ENCODE results near the gene YY1.

YY1 gene
- 127 to 185 (median 173) reads per million in 3 donors for total RNA-seq

GRCh38 chr14:100238419-100239210, at the start of gene YY1:
YY1 (plus strand) TSS chr14:100239144; CDS start chr14:100239245, 101 bp downstream.
- no peaks in the 10 kb centered on the region for H3K9me3 ChIP-seq (ENCODE audit: control insufficient read depth, low read length)
- peaks cover 25% of the 10 kb centered on the region for H3K4me1 ChIP-seq (ENCODE audit: control insufficient read depth, insufficient read depth, low read length, poor library complexity, severe bottlenecking)
- H3K27me3 ChIP-seq (replicated peaks; ENCODE audit: control insufficient read depth, insufficient read depth, low read length, poor library complexity, severe bottlenecking) = no peaks in the 10 kb centered on the region
- H3K4me3 ChIP-seq (ENCODE audit: insufficient read depth, low read depth, low read length, poor library complexity, severe bottlenecking) = peak within 1 kb of the TSS; percentile 98
- peak; percentile 99 for DNase-seq
- H3K27ac ChIP-seq (ENCODE audit: insufficient read depth, low read length, poor library complexity, severe bottlenecking) = peak within 1 kb of the TSS; percentile 92
- no peaks in the 10 kb centered on the region for H3K36me3 ChIP-seq (ENCODE audit: control insufficient read depth, insufficient read depth, low read length)

- H3K27ac ChIP-seq (ENCODE audit: insufficient read depth, low read length, poor library complexity, severe bottlenecking) = no peak overlapping the region
- no peak overlapping the region for H3K4me3 ChIP-seq (ENCODE audit: insufficient read depth, low read depth, low read length, poor library complexity, severe bottlenecking)
- peaks cover 12% of the 10 kb centered on the region for H3K4me1 ChIP-seq (ENCODE audit: control insufficient read depth, insufficient read depth, low read length, poor library complexity, severe bottlenecking)
- H3K27me3 ChIP-seq (replicated peaks; ENCODE audit: control insufficient read depth, insufficient read depth, low read length, poor library complexity, severe bottlenecking) = no peaks in the 10 kb centered on the region
- H3K9me3 ChIP-seq (ENCODE audit: control insufficient read depth, low read length) = no peaks in the 10 kb centered on the region
- DNase-seq = no peak
- H3K36me3 ChIP-seq (ENCODE audit: control insufficient read depth, insufficient read depth, low read length) = no peaks in the 10 kb centered on the region
Measured at GRCh38 chr14:100190126-100190525, 48.8 kb upstream of the YY1 start.

GRCh38 chr14:100191584-100192249, 47.2 kb upstream of the YY1 start:
- H3K9me3 ChIP-seq (ENCODE audit: control insufficient read depth, low read length) = no peaks in the 10 kb centered on the region
- H3K27me3 ChIP-seq (replicated peaks; ENCODE audit: control insufficient read depth, insufficient read depth, low read length, poor library complexity, severe bottlenecking) = no peaks in the 10 kb centered on the region
- DNase-seq = no peak
- H3K4me3 ChIP-seq (ENCODE audit: insufficient read depth, low read depth, low read length, poor library complexity, severe bottlenecking) = no peak overlapping the region
- peaks cover 12% of the 10 kb centered on the region for H3K4me1 ChIP-seq (ENCODE audit: control insufficient read depth, insufficient read depth, low read length, poor library complexity, severe bottlenecking)
- no peaks in the 10 kb centered on the region for H3K36me3 ChIP-seq (ENCODE audit: control insufficient read depth, insufficient read depth, low read length)
- H3K27ac ChIP-seq (ENCODE audit: insufficient read depth, low read length, poor library complexity, severe bottlenecking) = no peak overlapping the region

DNA sequence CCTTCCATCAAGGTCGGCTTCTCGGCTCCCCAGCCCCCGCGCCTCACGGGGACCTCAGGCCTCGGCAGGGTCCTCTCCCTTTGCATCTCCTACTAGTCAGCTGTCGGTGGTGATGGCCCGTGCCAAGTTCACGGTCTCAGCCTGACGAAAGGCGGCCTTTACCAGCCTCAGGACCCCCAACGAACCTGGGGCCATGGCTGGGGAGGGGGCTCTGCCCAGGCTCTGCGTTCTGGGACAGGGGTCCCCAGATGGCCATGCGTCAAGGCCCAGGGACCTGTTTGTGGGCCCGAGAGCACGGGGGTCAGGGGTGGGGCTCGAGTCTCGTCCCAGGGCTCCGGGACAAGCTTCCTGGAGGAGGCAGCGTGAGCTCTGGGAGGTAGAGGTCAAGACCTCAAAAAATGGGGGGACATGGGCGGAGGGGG, 46.7 kb upstream of the YY1 start:
- H3K4me3 ChIP-seq (ENCODE audit: insufficient read depth, low read depth, low read length, poor library complexity, severe bottlenecking) = peak overlapping the region; percentile 27
- H3K4me1 ChIP-seq (ENCODE audit: control insufficient read depth, insufficient read depth, low read length, poor library complexity, severe bottlenecking) = peaks cover 12% of the 10 kb centered on the region
- DNase-seq = no peak
- no peaks in the 10 kb centered on the region for H3K27me3 ChIP-seq (replicated peaks; ENCODE audit: control insufficient read depth, insufficient read depth, low read length, poor library complexity, severe bottlenecking)
- peak overlapping the region; percentile 65 for H3K27ac ChIP-seq (ENCODE audit: insufficient read depth, low read length, poor library complexity, severe bottlenecking)
- no peaks in the 10 kb centered on the region for H3K9me3 ChIP-seq (ENCODE audit: control insufficient read depth, low read length)
- H3K36me3 ChIP-seq (ENCODE audit: control insufficient read depth, insufficient read depth, low read length) = no peaks in the 10 kb centered on the region

- no peaks in the 10 kb centered on the region for H3K9me3 ChIP-seq (ENCODE audit: control insufficient read depth, low read length)
- no peaks in the 10 kb centered on the region for H3K27me3 ChIP-seq (replicated peaks; ENCODE audit: control insufficient read depth, insufficient read depth, low read length, poor library complexity, severe bottlenecking)
- H3K4me1 ChIP-seq (ENCODE audit: control insufficient read depth, insufficient read depth, low read length, poor library complexity, severe bottlenecking) = peaks cover 12% of the 10 kb centered on the region
- peak overlapping the region; percentile 65 for H3K27ac ChIP-seq (ENCODE audit: insufficient read depth, low read length, poor library complexity, severe bottlenecking)
- H3K4me3 ChIP-seq (ENCODE audit: insufficient read depth, low read depth, low read length, poor library complexity, severe bottlenecking) = peak overlapping the region; percentile 27
- DNase-seq = peak; percentile 99 to 100 (median 100)
- H3K36me3 ChIP-seq (ENCODE audit: control insufficient read depth, insufficient read depth, low read length) = no peaks in the 10 kb centered on the region
Measured at GRCh38 chr14:100192672-100193416, 46.1 kb upstream of the YY1 start.

- no peak for DNase-seq
- peak overlapping the region; percentile 64 for H3K27ac ChIP-seq (ENCODE audit: insufficient read depth, low read length, poor library complexity, severe bottlenecking)
- peaks cover 12% of the 10 kb centered on the region for H3K4me1 ChIP-seq (ENCODE audit: control insufficient read depth, insufficient read depth, low read length, poor library complexity, severe bottlenecking)
- no peaks in the 10 kb centered on the region for H3K9me3 ChIP-seq (ENCODE audit: control insufficient read depth, low read length)
- no peaks in the 10 kb centered on the region for H3K27me3 ChIP-seq (replicated peaks; ENCODE audit: control insufficient read depth, insufficient read depth, low read length, poor library complexity, severe bottlenecking)
- H3K36me3 ChIP-seq (ENCODE audit: control insufficient read depth, insufficient read depth, low read length) = no peaks in the 10 kb centered on the region
- no peak overlapping the region for H3K4me3 ChIP-seq (ENCODE audit: insufficient read depth, low read depth, low read length, poor library complexity, severe bottlenecking)
Measured at GRCh38 chr14:100193417-100194357, 45.3 kb upstream of the YY1 start.

- no peaks in the 10 kb centered on the region for H3K9me3 ChIP-seq (ENCODE audit: control insufficient read depth, low read length)
- no peaks in the 10 kb centered on the region for H3K4me1 ChIP-seq (ENCODE audit: control insufficient read depth, insufficient read depth, low read length, poor library complexity, severe bottlenecking)
- DNase-seq = no peak
- H3K4me3 ChIP-seq (ENCODE audit: insufficient read depth, low read depth, low read length, poor library complexity, severe bottlenecking) = no peak overlapping the region
- no peak overlapping the region for H3K27ac ChIP-seq (ENCODE audit: insufficient read depth, low read length, poor library complexity, severe bottlenecking)
- H3K36me3 ChIP-seq (ENCODE audit: control insufficient read depth, insufficient read depth, low read length) = no peaks in the 10 kb centered on the region
- no peaks in the 10 kb centered on the region for H3K27me3 ChIP-seq (replicated peaks; ENCODE audit: control insufficient read depth, insufficient read depth, low read length, poor library complexity, severe bottlenecking)
Measured at GRCh38 chr14:100199240-100199860, 39.6 kb upstream of the YY1 start.

DNA sequence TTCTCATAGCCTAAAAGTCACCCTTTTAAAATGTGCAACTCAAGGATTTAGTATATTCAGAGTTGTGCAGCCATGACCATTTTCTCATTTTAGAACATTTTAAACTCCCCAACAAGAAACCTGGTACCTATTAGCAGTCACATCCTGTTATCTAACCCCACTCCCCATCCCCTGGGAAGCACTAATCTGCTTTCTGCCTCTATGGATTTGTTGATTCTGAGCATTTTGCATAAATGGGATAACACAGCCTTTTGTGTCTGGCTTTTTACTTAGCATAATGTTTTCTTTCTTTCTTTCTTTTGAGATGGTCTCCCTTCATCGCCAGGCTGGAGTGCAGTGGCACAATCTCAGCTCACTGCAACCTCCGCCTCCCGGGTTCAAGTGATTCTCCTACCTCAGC, 38.6 kb upstream of the YY1 start:
- no peaks in the 10 kb centered on the region for H3K27me3 ChIP-seq (replicated peaks; ENCODE audit: control insufficient read depth, insufficient read depth, low read length, poor library complexity, severe bottlenecking)
- DNase-seq = no peak
- no peak overlapping the region for H3K27ac ChIP-seq (ENCODE audit: insufficient read depth, low read length, poor library complexity, severe bottlenecking)
- H3K36me3 ChIP-seq (ENCODE audit: control insufficient read depth, insufficient read depth, low read length) = no peaks in the 10 kb centered on the region
- no peaks in the 10 kb centered on the region for H3K4me1 ChIP-seq (ENCODE audit: control insufficient read depth, insufficient read depth, low read length, poor library complexity, severe bottlenecking)
- H3K9me3 ChIP-seq (ENCODE audit: control insufficient read depth, low read length) = no peaks in the 10 kb centered on the region
- H3K4me3 ChIP-seq (ENCODE audit: insufficient read depth, low read depth, low read length, poor library complexity, severe bottlenecking) = no peak overlapping the region

DNA sequence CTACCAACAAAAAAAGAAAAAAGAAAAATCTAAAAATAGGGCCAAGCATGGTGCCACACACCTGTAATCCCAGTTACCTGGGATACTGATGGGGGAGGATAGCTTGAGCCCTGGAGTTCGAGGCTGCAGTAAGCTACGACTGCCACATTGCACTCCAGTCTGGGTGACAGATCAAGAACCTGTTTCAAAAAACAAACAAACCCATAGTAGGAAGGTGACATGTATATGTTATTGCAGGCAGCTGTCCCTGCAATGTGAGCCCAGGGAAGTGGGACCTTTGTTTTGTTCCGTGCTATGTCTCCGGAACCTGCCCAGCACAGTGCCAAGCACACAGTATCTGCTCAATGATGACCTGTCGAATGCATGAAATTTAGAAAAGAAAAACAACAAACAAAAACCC, 37.2 kb upstream of the YY1 start:
- Histone ChIP-seq H3K4me1 (ENCODE audit: control insufficient read depth, insufficient read depth, low read length, poor library complexity, severe bottlenecking) (no peaks in the 10 kb centered on the region), H3K36me3 (ENCODE audit: control insufficient read depth, insufficient read depth, low read length) (no peaks in the 10 kb centered on the region), H3K27ac (ENCODE audit: insufficient read depth, low read length, poor library complexity, severe bottlenecking) (no peak overlapping the region), H3K4me3 (ENCODE audit: insufficient read depth, low read depth, low read length, poor library complexity, severe bottlenecking) (no peak overlapping the region), H3K9me3 (ENCODE audit: control insufficient read depth, low read length) (no peaks in the 10 kb centered on the region), H3K27me3 (replicated peaks; ENCODE audit: control insufficient read depth, insufficient read depth, low read length, poor library complexity, severe bottlenecking) (no peaks in the 10 kb centered on the region)
- DNase-seq = no peak
